HG02852 (cell line): ENCODE results near the gene TNPO3.
A peak's percentile ranks its signal among the peaks of the same experiment; 100 is the strongest.
"Not testable (repeated sequence)": the region's sequence is repeated elsewhere in the genome, so short reads cannot be mapped to it uniquely, and the experiment has no call there.

ENCODE experiments used
- ATAC-seq: cut with Tn5 transposase; IDR thresholded peaks from one replicate; pipeline ENCODE4 v1.9.1; 2021; ENCODE audit warnings: mild to moderate bottlenecking, moderate library complexity; ENCODE audit not compliant: unreplicated experiment

TNPO3 gene

DNA sequence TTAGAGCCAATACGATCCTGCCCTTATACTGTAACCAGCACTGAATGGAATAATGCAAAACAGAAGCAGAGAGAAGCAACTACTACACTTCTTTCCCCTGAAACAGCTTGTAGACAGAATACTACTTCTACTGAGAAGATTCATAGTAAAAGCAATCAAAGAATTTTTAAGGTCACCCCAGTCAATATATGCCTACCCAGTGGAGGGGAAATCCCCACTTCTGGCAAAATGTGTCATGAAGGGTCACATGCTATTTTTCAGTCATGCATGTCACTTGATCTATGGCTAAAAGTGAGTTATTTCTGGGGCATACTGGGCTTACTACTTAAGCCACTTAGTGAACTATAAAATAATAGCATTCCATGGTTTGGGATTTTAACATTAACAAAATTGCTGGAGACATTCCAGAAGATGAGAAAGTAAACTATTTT lies 91.6 kb downstream of the TNPO3 start:
- peak; percentile 88 for ATAC-seq

- peak; percentile 27 for ATAC-seq
Measured at GRCh38 chr7:128962899-128963298, 92.0 kb downstream of the TNPO3 start.

DNA sequence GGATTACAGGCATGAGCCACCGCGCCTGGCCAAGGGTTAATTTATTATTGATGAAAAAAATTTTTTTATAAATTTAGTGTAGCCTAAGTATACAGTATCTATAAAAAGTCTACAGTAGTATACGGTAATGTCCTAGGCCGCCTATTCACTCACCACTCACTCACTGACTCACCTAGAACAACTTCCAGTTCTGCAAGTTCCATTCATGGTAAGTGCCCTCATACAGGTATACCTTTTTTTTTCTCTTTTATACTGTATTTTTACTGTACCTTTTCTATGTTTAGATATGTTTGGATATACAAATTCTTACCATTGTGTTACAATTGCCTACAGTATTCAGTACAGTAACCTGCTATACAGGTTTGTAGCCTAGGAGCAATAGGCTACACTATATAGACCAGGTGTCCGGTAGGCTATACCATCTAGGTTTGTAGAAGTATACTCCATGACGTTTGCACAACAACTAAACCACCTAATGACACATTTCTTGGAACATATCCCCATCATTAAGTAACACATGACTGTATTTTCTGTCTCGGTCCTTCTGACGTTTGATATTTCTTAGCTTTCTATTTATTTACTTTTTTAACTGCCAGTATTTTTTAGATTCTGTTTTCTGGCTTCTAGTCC lies 93.8 kb downstream of the TNPO3 start:
- ATAC-seq = no peak

- no peak for ATAC-seq
Measured at GRCh38 chr7:128959296-128959695, 95.6 kb downstream of the TNPO3 start.

- no peak for ATAC-seq
Measured at GRCh38 chr7:128955981-128956380, 98.9 kb downstream of the TNPO3 start.

GRCh38 chr7:128954830-128955802 lies 99.8 kb downstream of the TNPO3 start:
- peak; percentile 73 for ATAC-seq

- ATAC-seq = no peak
Measured at GRCh38 chr7:128954150-128954549, 100.8 kb downstream of the TNPO3 start.

DNA sequence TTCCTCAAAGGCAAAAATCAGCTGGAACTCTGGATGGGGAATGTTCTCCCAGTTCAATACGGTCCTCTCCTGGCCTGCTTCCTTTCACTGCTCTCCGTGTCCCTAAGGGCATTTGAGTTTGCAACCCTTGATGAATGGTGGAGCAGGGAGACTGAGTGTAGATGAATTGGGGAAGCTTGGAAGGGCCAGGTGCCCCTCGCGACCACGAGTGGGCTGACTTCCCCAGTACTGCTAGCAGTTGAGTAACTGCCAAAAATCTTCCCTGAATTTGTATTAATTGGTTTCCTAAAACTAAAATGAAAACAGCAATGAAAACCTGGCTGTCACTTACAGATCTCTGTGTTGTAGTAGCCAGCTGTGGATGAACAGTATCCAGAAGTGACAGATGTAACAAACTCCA lies 103.6 kb downstream of the TNPO3 start:
- no peak for ATAC-seq

- no peak for ATAC-seq
Measured at GRCh38 chr7:128948976-128949760, 105.7 kb downstream of the TNPO3 start.

GRCh38 chr7:128948312-128948973 lies 106.5 kb downstream of the TNPO3 start:
- no peak for ATAC-seq

DNA sequence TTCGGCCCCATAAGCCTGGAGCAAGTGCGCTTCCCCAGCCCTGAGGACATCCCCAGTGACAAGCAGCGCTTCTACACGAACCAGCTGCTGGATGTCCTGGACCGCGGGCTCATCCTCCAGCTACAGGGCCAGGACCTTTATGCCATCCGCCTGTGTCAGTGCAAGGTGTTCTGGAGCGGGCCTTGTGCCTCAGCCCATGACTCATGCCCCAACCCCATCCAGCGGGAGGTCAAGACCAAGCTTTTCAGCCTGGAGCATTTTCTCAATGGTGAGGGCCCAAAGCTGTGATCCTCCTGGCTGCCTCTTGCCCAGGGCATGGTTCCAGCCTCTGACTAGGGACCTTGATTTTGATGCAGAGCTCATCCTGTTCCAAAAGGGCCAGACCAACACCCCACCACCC lies 107.1 kb downstream of the TNPO3 start:
- ATAC-seq = no peak

GRCh38 chr7:128946936-128947830 lies 107.7 kb downstream of the TNPO3 start:
- no peak for ATAC-seq

- ATAC-seq = no peak
Measured at GRCh38 chr7:128945668-128946366, 109.1 kb downstream of the TNPO3 start.

GRCh38 chr7:128944487-128945236 lies 110.2 kb downstream of the TNPO3 start:
- no peak for ATAC-seq

GRCh38 chr7:128943251-128943650 lies 111.7 kb downstream of the TNPO3 start:
- ATAC-seq = not testable (repeated sequence)

DNA sequence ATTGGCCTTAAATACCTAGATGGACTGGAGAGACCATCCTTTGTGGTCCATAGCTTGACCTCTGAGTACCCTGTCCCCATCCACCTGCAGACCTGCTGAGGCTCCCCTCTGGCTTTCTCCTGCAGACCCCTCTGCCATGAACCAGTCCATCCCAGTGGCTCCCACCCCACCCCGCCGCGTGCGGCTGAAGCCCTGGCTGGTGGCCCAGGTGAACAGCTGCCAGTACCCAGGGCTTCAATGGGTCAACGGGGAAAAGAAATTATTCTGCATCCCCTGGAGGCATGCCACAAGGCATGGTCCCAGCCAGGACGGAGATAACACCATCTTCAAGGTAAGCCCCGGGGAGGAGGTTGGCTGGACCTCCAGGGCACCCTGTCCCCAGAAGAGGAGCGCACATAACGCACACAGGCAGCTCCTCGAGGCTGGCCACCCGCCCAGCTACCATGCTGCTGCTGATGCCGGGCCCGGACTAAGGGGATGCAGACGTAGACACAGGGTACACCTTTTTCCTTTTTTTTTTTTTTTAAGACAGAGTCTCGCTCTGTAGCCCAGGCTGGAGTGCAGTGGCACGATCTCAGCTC lies 112.9 kb downstream of the TNPO3 start:
- ATAC-seq = no peak

DNA sequence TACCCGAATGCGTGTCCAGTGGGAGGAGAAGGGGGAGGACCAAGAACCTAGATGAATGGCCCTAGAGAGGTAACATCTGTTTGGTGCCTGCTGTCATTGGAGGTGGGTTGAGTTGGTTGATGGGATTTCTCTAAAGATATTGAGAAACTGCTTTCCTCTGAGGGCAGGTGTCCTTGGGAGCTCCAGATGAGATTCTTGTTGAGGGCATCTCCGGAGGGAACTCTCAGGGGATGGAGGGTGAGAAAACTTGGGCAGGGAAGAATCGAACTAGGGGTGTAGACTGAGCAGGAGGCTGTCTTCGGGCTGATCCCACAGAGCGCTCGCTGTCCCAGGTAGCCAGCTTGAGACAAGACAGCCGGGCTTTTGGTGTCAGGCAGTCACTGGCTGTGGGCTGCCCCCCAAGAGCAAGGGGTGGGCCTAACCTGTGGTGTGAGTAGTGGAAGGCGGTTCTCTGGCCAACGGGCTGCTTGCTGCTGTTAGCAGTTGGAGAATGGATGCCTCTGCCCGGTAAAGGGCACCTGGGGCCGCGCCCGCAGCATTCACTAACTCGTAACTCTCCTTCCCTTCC lies 113.5 kb downstream of the TNPO3 start:
- no peak for ATAC-seq
